ENCODE measurements around the gene SMAD3.

The SMAD3 gene

DNA sequence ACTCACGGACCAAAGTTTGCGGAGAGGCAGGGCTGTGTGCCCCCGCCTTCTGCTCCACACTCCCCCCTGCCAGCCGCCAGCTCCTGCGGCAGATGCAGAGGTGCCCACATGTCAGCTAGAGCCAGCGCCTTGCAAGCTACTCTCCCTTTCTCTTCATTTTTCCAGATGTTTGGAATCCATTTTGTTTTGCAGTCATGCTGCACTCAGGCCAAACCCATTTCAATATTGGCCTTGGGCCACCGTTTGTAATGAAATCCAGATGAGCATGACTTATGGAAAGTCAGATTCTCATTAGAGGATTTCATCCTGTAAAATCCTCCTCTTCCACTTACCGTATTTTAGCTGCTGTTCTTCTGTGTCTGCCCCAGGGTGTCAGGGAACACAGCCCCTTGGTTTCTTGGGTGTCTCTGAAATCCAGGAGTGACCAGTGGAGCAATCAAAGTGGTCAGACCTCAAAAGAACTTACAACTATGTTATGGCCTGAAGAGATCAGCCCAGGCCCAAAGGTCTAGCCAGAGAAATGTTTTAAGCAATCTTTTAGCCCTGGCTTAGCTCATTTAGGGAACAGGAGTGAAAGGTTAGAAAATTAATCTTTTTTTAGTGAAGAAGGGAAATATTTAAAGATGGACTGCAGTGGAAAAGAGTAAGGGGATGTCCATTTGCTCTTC lies 123.3 kb downstream of the SMAD3 start:
- no peak for DNase-seq

DNA sequence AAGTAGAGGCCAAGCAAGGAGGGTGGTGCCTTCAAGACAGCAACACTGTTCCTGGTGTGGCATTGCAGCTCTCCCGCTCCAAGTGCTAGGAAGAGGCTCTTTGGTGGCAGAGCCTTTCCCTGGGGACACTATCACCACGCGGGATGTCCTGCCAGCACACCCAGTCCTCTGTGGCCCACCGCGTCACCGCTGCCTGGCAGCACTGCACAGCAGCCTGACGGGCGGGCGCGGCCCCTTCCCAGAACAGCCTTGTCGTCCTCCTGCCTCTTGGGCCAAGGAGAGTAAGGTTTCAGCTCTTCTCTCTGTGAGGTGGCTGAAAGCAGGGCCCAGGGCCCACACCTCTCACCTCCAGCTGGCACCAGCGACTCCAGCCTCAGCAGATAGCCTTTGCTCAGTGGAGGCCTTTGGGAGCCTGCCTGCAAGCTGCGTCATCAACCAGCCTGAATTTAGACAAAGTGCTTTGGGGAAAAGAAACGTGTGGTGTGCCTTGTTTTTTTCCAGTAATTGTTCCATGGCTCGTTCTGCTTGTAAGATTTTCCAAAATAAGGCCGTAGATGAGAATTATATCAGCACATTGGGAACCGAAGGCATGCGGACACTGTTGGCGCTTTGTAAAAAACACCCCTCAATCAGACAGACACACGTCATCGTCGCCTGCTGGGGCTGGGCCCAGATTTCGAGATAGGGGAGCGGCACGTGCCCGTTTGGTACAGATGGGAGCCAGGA lies 124.1 kb downstream of the SMAD3 start:
- DNase-seq, result no peak

DNA sequence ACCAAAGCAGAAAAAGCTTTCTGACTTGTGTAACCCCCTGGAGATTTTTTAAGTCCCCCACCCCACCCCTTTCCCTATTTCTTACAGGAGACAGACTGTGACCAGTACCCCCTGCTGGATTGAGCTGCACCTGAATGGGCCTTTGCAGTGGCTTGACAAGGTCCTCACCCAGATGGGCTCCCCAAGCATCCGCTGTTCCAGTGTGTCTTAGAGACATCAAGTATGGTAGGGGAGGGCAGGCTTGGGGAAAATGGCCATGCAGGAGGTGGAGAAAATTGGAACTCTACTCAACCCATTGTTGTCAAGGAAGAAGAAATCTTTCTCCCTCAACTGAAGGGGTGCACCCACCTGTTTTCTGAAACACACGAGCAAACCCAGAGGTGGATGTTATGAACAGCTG lies 124.9 kb downstream of the SMAD3 start:
- no peak for DNase-seq

DNA sequence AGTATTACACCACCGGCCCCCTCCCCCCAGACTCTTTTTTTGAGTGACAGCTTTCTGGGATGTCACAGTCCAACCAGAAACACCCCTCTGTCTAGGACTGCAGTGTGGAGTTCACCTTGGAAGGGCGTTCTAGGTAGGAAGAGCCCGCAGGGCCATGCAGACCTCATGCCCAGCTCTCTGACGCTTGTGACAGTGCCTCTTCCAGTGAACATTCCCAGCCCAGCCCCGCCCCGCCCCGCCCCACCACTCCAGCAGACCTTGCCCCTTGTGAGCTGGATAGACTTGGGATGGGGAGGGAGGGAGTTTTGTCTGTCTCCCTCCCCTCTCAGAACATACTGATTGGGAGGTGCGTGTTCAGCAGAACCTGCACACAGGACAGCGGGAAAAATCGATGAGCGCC lies 125.4 kb downstream of the SMAD3 start:
- no peak for DNase-seq

DNA sequence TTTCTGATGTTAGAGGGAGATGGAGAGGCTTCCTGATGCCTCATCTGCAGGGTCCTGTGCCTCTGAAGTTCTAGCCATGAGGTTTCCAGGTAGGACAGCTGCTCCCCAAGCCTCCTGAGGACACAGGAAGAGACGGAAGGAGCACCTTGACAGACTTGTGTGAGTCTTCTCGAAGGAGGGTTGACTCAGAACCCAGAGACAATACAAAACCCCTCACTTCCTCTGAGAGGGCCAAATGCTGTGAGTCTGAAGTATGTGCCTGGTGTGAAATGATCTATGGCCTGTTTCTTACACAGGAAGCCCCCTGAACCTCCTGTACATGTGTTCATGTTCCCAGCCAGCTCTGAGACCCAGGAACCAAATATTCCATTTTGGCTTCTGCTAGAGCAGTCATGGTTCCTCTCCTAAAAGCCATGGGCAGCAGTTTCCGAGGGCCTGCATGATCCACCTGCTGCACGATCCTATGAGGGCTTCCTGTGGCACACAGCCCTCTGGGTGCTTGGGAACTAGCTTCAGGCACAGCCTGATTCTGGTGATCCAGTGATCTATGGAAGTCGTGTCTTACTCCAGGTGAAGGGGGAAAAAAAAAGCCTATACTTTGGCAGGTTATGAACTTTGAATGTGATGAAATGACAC lies 126.9 kb downstream of the SMAD3 start:
- DNase-seq, result no peak

DNA sequence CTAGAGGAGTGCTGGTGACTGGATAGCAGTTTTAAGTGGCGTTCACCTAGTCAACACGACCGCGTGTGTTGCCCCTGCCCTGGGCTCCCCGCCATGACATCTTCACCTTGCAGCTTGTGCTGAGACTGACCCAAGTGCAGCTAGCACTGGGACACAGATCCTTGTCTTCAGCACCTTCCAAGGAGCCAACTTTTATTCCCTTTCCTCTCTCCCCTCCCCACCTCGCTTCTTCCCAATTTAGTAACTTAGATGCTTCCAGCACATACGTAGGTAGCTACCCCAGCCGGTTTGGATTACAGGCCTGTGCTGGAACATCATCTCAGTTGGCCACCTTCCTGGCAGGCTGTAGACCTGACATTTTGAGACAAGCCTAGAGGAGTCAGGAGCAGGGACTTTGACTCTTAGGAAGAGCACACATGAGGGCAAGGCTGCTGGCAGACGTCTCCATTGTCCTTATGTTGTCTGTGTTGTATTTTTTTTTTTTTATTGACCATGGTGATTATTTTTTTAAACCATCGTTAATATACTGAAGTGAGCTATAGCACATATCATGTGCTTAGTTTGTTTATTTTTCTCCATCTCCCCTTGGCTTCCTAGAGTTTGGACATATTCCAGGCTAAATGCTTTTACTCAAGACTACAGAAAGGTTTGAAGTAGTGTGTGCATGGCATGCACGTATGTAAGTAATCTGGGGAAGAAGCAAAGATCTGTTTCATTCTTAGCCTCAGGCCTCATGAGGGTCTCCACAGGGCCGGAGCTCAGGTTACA lies 128.0 kb downstream of the SMAD3 start:
- no peak for DNase-seq

DNA sequence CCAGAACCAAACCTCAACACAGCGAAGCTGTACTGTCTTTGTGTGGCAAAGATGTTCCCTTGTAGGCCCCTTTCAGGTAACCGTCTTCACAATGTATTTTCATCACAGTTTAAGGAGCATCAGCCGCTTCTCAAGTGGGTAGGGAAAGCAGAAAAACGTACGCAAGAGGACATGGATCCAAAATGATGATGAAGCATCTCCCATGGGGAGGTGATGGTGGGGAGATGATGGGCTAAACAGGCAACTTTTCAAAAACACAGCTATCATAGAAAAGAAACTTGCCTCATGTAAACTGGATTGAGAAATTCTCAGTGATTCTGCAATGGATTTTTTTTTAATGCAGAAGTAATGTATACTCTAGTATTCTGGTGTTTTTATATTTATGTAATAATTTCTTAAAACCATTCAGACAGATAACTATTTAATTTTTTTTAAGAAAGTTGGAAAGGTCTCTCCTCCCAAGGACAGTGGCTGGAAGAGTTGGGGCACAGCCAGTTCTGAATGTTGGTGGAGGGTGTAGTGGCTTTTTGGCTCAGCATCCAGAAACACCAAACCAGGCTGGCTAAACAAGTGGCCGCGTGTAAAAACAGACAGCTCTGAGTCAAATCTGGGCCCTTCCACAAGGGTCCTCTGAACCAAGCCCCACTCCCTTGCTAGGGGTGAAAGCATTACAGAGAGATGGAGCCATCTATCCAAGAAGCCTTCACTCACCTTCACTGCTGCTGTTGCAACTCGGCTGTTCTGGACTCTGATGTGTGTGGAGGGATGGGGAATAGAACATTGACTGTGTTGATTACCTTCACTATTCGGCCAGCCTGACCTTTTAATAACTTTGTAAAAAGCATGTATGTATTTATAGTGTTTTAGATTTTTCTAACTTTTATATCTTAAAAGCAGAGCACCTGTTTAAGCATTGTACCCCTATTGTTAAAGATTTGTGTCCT lies 129.0 kb downstream of the SMAD3 start:
- no peak for DNase-seq

DNA sequence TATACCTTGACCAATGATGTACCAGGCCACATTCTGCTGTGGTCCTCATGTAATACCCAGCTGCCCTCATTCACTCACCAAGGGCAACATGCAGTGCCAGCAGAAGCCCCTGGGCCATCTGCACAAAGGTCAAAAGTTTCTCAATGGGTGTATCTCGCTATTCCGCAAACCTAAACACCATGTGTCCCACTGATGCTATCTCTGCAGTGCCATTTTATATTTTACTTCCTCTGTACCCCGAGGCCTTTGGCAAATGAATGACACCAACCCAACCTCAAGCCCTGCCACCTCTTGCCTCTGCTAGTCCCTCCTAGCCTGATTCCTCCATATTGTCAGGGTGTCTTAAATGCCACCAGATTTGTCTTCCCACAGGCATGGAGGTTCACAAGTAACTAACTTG lies 129.9 kb downstream of the SMAD3 start:
- no peak for DNase-seq

DNA sequence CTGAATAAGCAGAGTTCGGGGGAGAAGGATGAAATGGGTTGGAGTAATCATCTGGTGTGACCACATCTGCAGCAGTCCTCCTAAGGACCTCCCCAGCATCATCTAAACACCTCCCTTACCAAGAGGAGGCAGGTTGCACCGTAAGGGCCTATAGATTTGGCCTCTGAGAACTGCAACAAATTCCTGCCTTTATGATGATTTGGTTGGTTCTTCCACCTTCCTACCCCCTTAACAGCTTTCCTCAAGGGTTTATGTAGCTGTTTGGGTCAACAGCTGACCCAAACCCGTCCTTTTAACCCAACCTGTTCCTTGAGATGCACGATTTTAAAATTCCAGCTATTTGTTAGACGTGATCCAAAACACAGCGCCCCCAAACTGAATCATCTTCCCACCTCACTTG lies 130.8 kb downstream of the SMAD3 start:
- no peak for DNase-seq

DNA sequence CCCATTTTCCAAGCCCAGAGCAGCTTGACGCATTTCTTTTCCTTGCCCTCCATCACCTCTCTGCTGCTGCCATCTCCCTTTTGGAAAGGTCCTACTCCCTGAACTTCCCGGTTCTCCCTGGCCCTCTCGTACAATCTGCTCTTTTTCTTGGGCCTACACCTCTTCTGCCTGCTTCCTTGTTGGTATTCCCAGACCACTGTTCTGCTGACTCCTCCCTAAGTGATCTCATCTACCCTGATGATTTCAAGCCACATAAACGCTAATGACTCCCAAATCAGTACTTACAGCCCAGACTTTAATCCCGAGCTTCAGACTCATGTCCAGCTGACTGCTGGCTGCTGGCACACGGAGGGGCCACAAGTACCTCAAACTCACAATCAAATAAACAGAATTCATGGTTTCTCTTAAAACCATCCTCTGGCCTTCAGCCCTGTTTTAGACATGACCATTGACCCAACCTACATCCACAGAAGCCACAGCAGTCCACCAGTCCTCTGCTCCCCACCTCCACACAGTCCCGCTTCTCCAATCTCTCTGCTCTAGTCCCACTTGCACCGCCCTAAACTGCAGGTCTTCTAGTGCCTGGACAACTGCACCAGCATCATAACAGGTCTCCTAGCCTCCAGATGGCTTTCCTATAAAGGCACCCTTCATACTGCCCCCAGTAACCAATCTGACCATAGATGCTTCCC lies 131.4 kb downstream of the SMAD3 start:
- no peak for DNase-seq

DNA sequence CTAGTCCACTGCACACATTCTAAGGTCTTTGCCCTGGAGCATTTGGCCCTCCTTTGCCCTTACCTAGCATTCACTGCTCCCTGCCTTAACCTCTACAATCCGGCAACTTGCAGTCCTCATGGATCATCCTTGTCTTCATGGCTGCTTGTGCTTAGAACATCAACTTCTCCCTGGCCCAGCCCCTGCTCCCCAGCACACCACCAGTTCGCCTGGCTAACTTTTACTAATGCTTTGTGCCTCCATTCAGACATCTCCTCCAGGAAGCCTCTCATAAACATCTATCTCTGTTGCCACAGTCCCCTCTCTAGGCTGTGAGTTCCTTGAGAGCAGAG lies 131.9 kb downstream of the SMAD3 start:
- DNase-seq, result no peak

DNA sequence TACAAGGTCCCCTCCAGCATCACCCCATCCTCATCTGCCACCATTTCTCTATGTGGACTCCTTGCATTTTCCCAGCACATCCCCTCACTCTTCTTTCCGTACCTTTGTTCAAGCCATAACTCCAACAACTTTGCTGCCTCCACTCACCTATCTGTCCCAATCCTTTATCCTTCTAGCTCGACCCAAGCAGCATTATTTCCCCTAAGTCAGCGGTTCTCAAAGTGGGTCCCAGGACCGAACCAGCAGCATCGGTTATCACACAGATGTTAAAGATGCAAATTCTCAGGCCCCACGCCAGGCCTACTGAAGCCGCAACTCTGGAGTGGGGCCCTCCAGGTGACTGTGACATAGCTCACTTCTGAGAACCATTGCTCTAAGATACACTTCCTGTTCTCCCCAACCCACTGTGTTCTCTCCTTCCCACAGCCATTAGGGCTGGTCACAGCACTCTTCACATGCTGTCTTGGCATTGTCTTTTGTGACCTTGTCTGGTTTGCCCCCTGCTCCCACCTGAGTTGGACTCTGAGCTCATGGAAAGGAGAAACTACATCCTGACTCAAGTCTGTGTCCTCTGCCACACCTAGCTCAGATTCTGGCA lies 132.9 kb downstream of the SMAD3 start:
- DNase-seq, result no peak

DNA sequence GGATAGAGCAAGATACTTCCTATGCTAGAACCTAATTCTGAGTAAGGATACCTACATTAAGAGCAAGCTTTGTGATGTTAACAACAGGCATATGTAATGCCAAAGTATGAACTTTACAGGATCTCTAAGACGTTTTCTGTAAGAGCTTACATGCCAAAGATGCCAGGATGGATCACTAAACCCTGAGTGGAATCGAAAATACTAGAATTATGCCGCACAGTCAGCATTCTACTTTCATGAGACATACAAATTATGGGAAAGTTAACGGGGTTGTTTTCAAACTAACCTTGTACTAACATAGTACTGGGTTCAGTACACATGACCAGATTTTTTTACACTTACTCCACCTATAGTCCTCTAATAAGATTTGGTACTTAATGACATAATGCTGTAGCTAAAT lies 134.0 kb downstream of the SMAD3 start:
- no peak for DNase-seq

DNA sequence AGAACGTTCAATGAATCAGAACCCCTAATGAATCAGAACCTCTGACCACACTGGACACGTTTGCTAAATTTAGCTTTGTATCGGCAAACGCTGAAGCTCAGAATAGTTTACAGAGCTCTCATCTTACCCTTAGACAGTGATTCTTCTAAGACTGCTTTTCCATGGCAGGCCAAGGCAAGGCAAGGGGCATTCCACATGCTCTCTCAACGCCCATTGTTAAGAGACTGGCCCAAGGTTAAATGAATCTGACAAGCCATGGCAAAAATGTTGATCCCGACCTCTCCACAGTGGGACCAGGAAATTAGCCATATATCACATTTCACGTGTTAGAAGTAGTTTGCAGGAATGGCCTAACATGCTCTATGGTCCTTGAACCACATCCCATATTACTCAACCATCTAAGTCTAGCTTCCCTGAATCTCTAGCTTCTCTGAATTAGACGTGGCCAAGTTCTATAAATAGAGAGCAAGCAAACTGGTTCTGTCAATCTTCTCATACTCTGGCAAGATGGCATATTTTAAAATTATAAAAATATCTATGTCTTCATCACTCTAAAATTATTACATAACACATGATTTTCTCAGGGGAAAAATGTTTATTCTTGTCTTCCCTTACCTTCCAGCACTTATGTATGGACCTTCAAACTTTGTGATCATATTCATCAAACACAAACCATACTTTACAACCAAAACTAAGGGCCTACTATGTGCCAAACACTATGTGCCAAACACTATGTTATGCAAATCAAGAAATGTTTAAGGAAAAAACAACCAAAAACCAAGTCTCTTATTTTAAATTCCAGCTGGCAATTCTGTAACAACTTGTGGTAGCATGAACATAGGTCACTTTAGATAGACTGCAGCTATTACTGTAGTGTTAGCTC lies 134.7 kb downstream of the SMAD3 start:
- no peak for DNase-seq

DNA sequence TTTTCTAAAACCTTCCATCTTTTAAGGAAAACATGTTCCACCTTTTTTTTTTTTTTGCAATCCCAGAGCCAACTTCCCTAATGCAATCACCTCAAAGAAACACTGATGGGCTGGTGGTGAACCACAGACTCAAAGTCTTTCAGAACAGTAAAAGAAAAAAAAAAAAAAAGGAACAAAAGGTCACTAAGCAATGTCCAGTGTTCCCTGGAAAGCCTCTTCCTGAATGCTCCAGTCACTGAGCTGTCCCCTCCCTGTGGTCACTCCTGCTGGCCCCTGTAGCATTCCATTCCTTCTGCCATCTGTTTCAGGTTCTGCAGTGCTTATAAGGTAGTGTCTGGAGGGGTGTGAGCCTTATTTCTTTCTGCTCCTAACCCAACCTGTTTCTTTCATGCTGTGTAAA lies 135.7 kb downstream of the SMAD3 start:
- DNase-seq, result no peak

DNA sequence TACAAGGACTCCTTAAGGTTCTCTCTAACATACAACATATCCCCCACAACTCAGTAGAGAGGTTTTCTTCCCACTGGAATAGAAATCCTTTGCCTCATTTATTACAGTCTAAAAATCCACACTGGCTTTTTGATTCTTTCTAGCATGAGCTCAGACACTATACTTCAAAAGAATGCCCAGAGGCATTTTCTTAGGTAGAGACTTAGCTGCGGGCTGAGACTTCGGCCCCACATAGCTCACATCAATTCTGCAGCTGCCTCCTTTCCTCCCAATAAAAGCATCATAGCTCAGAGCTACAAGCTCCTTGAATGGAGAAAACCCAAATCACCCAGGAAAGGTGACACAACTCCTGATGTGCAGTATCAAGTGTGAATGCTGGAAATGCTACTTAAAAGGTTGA lies 136.7 kb downstream of the SMAD3 start:
- DNase-seq, result no peak

DNA sequence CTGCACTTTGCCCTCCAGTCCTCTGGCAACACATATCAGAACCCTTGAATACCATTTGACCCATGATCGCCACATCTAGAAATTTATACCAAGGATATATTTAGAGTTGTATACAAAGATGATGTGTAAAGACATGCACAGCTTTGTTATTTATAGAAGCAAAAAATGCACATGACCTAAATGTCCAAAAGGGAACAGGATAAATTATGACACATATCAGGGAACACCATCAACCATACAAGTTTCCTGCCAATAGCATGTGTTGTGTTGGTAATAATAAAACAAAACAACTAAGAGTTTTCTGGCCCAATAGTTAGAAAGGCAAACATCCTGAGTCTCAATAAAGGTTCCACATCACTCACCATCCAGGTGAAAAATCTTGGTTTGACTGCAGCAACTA lies 137.6 kb downstream of the SMAD3 start:
- no peak for DNase-seq

DNA sequence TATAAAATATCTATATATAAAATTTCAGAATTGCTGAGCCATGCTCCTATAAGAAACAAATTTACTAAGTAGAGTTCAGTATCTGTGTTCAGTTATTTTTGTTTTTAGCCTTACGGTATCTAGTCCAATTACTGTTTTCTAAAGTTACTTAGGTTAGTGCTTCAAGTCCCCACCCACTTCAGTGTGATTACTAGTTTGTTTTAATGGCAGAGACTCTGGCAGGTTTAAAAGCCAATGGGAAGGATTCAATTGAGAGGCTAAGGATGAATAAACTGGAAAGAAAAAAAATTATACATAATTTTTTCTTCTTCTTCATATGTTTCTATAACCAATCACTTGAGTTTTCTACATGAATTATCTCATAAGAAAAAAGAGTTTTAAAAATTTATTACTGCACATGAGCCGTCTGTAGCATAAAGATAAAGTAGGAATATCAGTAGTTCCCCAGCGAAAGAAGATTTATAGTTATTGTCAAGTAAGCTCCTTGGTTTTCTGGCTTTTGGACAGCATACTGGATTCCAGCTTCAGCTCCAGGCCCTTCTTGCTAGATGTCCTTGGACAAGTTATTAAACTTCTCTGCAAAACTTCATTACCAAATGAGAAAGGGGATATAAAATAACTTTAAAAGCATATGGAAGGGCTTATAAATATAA lies 142.3 kb downstream of the SMAD3 start:
- DNase-seq, result no peak

DNA sequence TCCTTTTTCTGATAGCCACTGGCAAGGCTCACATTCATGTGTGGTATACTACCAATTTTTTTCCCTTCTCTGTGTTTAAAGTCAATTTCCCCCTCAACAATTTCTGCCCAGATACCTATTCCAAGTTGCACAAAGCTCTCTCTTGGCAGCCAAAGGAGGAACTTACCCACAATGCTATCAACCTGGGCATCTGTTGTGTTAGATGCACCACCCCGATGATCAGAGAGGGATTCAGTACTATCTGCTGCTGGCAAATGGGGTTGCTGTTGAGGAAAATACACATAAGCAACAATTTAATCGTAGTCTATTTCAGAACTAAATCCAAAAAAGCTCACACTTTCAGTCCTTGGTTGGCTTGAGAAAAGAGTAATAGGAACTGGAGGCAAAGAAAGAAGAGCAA lies 143.0 kb downstream of the SMAD3 start:
- DNase-seq, result no peak

Measured in activated T-cell treated with anti-CD3 and anti-CD28 coated beads for 4 hours (primary cell).